ENCODE results near the gene ST3GAL3.

- TF ChIP-seq CTCF (IDR thresholded peaks at IDR 0.05; ENCODE audit: poor library complexity): no peak
- TF ChIP-seq EZH2 (IDR thresholded peaks at IDR 0.05; ENCODE audit: borderline replicate concordance): no peak
- TF ChIP-seq EZH2phosphoT487 (IDR thresholded peaks at IDR 0.05; ENCODE audit: low read depth, severe bottlenecking, unreplicated experiment): no peak
Measured at GRCh38 chr1:43764581-43764980, 57.2 kb downstream of the ST3GAL3 start.

Data from hepatocyte (in vitro differentiated cells).